GM18519 (cell line): ENCODE results near the gene TMEM130.

Experiments used
- ATAC-seq: cut with Tn5 transposase; IDR thresholded peaks from one replicate; pipeline ENCODE4 v1.9.1; 2021; ENCODE audit warnings: mild to moderate bottlenecking, moderate library complexity; ENCODE audit not compliant: unreplicated experiment, low FRiP score

Gene TMEM130

GRCh38 chr7:98810153-98810802 lies 59.5 kb downstream of the TMEM130 start:
- no peak for ATAC-seq

- ATAC-seq: no peak
Observed at GRCh38 chr7:98808751-98809460, 60.9 kb downstream of the TMEM130 start.

GRCh38 chr7:98807068-98808048 lies 62.5 kb downstream of the TMEM130 start:
- ATAC-seq: no peak

- ATAC-seq: no peak
Observed at GRCh38 chr7:98805956-98806838, 63.6 kb downstream of the TMEM130 start.

- ATAC-seq: no peak
Observed at GRCh38 chr7:98802781-98803110, 67.1 kb downstream of the TMEM130 start.

GRCh38 chr7:98802088-98802780 lies 67.6 kb downstream of the TMEM130 start:
- ATAC-seq: peak; percentile 81

GRCh38 chr7:98800996-98801395 lies 68.8 kb downstream of the TMEM130 start:
- no peak for ATAC-seq

GRCh38 chr7:98797150-98797549 lies 72.7 kb downstream of the TMEM130 start:
- no peak for ATAC-seq
